ENCODE data around the gene GBP4. TPM values are rescaled to one million over a fixed set of nuclear protein-coding genes. Genes with fewer than 3 reads are reported as not detected.

Gene GBP4
- total RNA-seq, 4 donors from 2014 or later: 1.00 to 3.8 (median 2.5) TPM; not detected in 1

GRCh38 chr1:89147678-89148658, 50.8 kb downstream of the GBP4 start:
- H3K27me3 ChIP-seq: no peaks in the 10 kb centered on the region
- H3K27ac ChIP-seq: no peak overlapping the region
- TF ChIP-seq, protein P1, sequence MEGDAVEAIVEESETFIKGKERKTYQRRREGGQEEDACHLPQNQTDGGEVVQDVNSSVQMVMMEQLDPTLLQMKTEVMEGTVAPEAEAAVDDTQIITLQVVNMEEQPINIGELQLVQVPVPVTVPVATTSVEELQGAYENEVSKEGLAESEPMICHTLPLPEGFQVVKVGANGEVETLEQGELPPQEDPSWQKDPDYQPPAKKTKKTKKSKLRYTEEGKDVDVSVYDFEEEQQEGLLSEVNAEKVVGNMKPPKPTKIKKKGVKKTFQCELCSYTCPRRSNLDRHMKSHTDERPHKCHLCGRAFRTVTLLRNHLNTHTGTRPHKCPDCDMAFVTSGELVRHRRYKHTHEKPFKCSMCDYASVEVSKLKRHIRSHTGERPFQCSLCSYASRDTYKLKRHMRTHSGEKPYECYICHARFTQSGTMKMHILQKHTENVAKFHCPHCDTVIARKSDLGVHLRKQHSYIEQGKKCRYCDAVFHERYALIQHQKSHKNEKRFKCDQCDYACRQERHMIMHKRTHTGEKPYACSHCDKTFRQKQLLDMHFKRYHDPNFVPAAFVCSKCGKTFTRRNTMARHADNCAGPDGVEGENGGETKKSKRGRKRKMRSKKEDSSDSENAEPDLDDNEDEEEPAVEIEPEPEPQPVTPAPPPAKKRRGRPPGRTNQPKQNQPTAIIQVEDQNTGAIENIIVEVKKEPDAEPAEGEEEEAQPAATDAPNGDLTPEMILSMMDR (IDR thresholded peaks at IDR 0.05): no peak
- TF ChIP-seq POLR2AphosphoS5 (IDR thresholded peaks at IDR 0.05): no peak
- no peak for TF ChIP-seq EP300 (IDR thresholded peaks at IDR 0.05; ENCODE audit: low read depth)
- no peak for TF ChIP-seq POLR2A (IDR thresholded peaks at IDR 0.05)
- no peaks in the 10 kb centered on the region for H3K9me3 ChIP-seq
- no peaks in the 10 kb centered on the region for H3K36me3 ChIP-seq
- in situ Hi-C loops (cut with MboI; ENCODE audit: low pct_ligation_motif_present in 1 of 4, low pct_unique_long_range_greater_than_20kb in 1 of 4, low sequenced_read_pairs in 3 of 4) (no loop called here), intact Hi-C loops (cut with DNase I; ENCODE audit: low total_unique reads) (no loop called here)
- 75 to 86% methylated on average over 2 to 3 of the region's 3 CpGs for WGBS, 2 donors (ENCODE audit: low coverage in 1 of 2)
- DNase-seq: no peak
- H3K4me1 ChIP-seq: peaks cover 0 to 4% (median 0%) of the 10 kb centered on the region in 4 donors
- H3K4me3 ChIP-seq: no peak overlapping the region

- DNase-seq: no peak
- H3K36me3 ChIP-seq: no peaks in the 10 kb centered on the region
- H3K9me3 ChIP-seq: no peaks in the 10 kb centered on the region
- TF ChIP-seq EP300 (IDR thresholded peaks at IDR 0.05; ENCODE audit: low read depth) (no peak), POLR2AphosphoS5 (IDR thresholded peaks at IDR 0.05) (no peak), POLR2A (IDR thresholded peaks at IDR 0.05) (no peak)
- TF ChIP-seq, protein P1 (IDR thresholded peaks at IDR 0.05): no peak
- H3K4me3 ChIP-seq: no peak overlapping the region
- intact Hi-C loops (cut with DNase I; ENCODE audit: low total_unique reads) (no loop called here), in situ Hi-C loops (cut with MboI; ENCODE audit: low pct_ligation_motif_present in 1 of 4, low pct_unique_long_range_greater_than_20kb in 1 of 4, low sequenced_read_pairs in 3 of 4) (no loop called here)
- no peaks in the 10 kb centered on the region for H3K27me3 ChIP-seq
- 68 to 81% methylated on average over 3 of the region's 3 CpGs for WGBS, 2 donors (ENCODE audit: low coverage in 1 of 2)
- H3K4me1 ChIP-seq: peaks cover 0 to 4% (median 0%) of the 10 kb centered on the region in 4 donors
- H3K27ac ChIP-seq: no peak overlapping the region
Observed at GRCh38 chr1:89146721-89147120, 52.0 kb downstream of the GBP4 start.

DNA sequence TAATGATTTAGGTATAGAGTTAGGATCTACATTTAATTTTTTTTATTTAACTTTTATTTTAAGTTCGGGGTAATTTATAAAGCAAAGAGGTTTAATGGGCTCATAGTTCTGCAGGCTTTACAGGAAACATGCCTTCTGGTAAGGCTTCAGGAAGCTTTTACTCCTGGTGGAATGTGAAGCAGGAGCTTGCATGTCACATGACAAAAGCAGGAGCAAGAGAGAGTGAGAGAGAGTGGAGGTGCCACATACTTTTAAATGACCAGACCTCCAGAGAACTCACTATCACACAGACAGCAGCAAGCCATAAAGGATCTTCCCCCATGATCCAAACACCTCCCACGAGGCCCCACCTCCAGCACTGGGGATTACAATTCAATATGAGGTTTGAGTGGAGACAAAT, 55.3 kb downstream of the GBP4 start:
- Histone ChIP-seq H3K36me3 (no peaks in the 10 kb centered on the region), H3K4me1 (peaks cover 0 to 4% (median 0%) of the 10 kb centered on the region in 4 donors), H3K27me3 (no peaks in the 10 kb centered on the region), H3K9me3 (no peaks in the 10 kb centered on the region), H3K4me3 (no peak overlapping the region), H3K27ac (no peak overlapping the region)
- no peak for DNase-seq
- 73 to 78% methylated on average over 1 to 2 of the region's 2 CpGs for WGBS, 2 donors (ENCODE audit: low coverage in 1 of 2)
- in situ Hi-C loops (cut with MboI; ENCODE audit: low pct_ligation_motif_present in 1 of 4, low pct_unique_long_range_greater_than_20kb in 1 of 4, low sequenced_read_pairs in 3 of 4) (no loop called here), intact Hi-C loops (cut with DNase I; ENCODE audit: low total_unique reads) (no loop called here)
- TF ChIP-seq, protein P1 (IDR thresholded peaks at IDR 0.05): no peak
- TF ChIP-seq POLR2A (IDR thresholded peaks at IDR 0.05): no peak
- TF ChIP-seq POLR2AphosphoS5 (IDR thresholded peaks at IDR 0.05): no peak
- TF ChIP-seq EP300 (IDR thresholded peaks at IDR 0.05; ENCODE audit: low read depth): no peak

DNA sequence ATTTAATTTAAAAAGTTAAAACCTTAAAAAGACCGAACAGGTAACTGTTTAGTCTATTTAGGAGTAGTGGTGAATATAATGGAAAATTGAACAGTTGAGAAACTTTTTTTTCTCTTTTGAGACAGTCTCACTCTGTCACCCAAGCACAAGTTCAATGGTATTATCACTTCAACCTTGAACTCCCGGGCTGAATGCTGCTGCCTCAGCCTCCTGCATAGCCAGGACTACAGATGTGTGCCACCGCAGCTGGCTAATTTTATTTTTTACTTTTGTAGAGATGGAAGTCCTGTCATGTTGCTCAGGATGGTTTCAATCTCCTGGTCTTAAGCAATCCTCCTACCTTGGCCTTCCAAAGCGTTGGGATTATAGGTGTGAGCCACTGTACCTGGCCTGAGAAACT, 56.6 kb downstream of the GBP4 start:
- TF ChIP-seq POLR2AphosphoS5 (IDR thresholded peaks at IDR 0.05): no peak
- TF ChIP-seq POLR2A (IDR thresholded peaks at IDR 0.05): no peak
- no peak for TF ChIP-seq EP300 (IDR thresholded peaks at IDR 0.05; ENCODE audit: low read depth)
- H3K4me1 ChIP-seq: no peaks in the 10 kb centered on the region
- no peak overlapping the region for H3K4me3 ChIP-seq
- no peaks in the 10 kb centered on the region for H3K36me3 ChIP-seq
- no peaks in the 10 kb centered on the region for H3K9me3 ChIP-seq
- no peaks in the 10 kb centered on the region for H3K27me3 ChIP-seq
- in situ Hi-C loops (cut with MboI; ENCODE audit: low pct_ligation_motif_present in 1 of 4, low pct_unique_long_range_greater_than_20kb in 1 of 4, low sequenced_read_pairs in 3 of 4): no loop called here
- DNase-seq: no peak
- 85 to 93% methylated on average over 2 to 4 of the region's 4 CpGs for WGBS, 2 donors (ENCODE audit: low coverage in 1 of 2)
- intact Hi-C loops (cut with DNase I; ENCODE audit: low total_unique reads): no loop called here
- no peak overlapping the region for H3K27ac ChIP-seq
